GM21825 (cell line): ENCODE results near the gene LPP.
"Not testable (repeated sequence)": the region's sequence is repeated elsewhere in the genome, so short reads cannot be mapped to it uniquely, and the experiment has no call there.

ENCODE experiments used
- ATAC-seq: cut with Tn5 transposase; IDR thresholded peaks from one replicate; pipeline ENCODE4 v1.9.1; 2021; ENCODE audit warnings: mild to moderate bottlenecking, moderate library complexity; ENCODE audit not compliant: unreplicated experiment

The LPP gene

DNA sequence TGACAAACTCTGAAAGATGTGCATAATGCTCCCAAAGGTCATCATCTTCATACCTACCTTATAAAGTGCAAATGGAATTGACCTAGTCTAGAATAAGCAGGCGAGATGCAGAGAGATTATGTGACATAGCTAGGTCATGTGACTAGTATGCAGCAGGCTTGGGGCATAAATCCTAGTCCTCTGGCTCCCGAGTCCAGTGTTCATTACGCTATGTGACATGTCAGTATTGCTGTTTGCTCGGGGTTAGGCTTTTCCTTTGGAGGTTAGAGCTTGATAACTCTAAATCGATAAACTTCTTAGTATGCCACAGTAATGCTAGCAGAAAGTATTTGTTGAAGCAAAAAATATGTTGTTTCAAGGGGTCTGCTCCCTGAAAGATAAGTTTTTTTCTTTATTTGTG is 536.1 kb downstream of the LPP start:
- no peak for ATAC-seq

DNA sequence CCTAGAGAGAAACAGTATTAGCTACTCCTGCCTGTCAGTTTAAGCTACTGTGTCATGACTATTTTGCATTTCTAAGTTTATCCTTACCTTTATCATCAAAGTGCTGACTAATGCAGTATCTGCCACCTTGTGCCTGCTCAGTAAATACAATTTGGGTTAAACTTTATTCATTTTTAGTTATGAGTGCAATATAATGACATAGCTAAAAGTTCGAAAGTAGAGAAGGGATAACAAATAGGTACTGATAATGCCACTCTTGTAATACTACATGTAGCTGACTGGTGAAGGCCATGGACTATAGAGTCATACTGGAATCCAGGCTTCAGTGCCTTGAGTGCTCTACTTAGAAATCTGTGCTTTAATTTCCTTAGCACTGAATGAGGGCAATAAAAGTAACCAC is 537.0 kb downstream of the LPP start:
- no peak for ATAC-seq

DNA sequence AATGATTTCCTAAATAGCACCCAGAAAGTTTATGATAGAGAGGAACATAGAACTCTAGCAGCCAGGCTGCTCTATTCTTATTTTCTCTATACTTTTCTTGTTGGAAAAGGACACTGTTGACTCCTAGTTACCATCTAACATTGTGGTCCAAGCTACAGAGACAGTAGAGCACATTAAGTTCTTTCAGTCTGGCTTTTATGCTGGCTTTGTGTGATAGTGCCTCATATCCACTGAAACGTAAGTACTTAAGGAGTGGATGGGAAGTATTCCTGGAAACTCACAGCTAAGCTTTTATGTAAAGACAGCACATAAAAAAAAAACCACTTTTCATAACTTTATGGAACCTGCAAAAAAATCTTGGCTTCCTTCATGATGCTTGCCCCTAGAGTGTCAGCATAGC is 537.7 kb downstream of the LPP start:
- ATAC-seq = no peak

DNA sequence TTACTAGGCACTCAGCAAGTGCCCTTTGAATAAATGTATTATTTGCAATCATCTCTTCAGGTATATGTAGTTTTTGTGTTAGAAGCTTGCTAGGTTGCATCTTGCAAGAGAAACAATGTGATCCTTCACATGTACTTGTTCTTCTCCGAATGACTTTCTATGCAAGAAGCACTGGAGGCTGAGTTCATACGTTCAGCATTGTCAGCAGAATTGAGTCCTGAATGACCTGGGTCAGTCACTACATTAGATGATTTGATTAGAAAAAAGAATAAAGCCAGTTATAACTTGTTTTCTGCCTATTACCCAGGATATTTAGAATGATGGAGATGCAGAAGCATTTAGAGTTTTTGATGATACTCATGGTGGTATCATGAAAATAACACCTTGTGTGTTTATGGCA is 538.7 kb downstream of the LPP start:
- no peak for ATAC-seq

DNA sequence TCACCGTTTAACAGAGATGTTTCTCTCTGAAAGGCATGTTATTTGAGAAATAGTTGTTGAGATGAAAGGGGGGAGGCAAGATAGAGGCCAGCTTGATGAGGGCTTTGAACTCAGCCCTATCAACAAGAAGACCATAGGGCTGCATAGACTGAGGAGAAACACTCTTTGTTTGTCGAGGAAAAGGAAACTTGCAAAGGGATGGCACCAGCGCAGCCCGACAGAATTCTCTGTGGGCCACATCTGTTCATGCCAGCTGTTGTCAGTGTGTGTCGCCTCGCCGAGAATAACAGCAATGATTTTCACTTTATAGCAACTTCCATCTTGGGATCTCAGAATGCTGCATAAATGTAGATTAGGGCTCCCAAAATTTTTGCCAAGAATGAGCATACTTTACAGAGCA is 539.5 kb downstream of the LPP start:
- no peak for ATAC-seq

DNA sequence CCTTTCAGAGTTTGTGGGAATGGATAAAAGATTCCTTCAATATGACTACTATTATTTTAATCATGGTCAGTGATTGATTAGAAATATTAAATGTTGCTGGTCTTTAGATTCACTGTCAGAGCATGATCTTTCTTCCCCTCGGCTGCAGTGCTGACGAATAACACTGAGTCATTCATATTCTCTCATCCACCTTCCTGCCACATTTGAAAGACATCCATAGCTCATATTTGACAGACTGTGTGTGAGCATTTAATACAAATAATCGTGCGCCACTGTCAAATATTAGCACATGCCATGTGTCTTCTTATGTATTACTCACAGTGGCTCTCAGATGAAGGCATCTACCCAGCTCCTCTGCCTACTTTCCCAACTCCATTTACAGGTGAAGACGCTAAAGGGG is 541.3 kb downstream of the LPP start:
- no peak for ATAC-seq

DNA sequence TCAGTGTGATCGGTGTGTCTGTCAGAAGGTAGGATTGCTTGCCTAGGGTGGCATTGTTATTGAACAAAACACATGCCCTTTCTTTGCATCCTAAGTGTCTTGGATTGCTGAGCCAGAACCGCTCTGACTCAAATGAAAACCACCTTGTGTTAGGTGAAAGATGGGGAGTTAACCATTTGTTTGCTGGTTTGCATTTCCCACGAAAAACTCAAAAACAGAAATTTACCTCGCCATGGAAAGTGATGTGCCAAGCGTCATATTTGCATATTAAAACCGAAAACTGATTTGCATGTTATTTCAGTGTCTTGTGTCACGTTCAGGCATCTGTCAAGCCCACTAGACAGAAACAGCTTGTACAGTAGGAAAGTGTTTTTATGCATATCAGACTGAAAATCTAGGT is 543.2 kb downstream of the LPP start:
- peak; percentile 82 for ATAC-seq

DNA sequence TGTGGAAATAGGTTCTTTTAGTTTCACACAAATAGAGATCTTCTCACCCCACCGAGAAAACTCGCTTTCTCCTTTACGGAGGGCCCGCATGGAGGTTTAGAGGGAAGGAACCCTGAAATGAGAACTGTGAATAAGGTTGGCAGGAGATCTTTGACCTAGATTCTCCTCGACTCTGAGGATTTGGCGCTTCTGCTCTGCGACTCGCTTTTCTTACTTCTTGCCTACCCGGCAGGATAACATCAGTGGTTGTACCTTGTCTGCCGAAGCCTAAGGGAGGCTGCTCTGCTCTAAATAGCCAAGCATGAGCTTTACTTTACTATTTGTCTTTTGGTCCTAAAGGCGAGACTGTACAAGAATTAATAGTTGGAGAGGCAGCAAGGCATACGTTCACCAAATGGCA is 544.5 kb downstream of the LPP start:
- no peak for ATAC-seq

DNA sequence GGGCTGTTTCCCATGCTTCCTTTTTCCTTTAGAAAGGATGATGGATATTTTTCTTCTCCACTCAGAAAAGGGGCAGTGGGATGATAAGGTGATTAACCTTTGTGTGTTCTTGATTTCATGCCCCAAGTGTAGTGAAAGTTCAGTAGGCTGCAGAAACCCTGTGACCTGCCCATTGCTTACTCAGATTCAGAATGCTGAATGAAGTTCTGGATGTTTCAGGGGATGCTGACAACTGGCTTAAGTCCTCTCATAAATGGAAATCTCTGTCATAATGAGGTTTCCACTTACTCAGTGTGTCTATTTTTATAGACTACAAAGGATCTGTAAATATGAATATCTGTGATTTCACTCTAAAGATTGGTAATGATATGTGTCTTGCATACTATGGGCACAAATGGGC is 546.5 kb downstream of the LPP start:
- no peak for ATAC-seq

DNA sequence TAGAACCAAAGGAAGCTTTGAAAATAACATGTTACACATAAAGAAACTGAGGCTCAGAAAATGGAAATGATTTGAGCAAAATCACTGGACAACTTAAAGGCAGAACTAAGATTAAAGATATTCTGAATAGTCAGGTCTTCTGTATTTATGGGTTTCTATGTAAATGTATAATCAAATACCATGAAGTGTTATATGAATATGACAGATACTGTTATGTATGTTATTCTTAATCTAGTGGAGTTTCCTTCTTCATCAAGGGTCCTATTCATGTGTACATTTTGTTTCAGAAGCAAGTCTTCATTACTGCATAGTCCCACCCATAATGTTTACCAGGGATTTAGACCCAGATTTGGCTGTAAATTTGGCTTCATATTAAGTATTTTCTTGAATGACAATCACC is 547.0 kb downstream of the LPP start:
- no peak for ATAC-seq

DNA sequence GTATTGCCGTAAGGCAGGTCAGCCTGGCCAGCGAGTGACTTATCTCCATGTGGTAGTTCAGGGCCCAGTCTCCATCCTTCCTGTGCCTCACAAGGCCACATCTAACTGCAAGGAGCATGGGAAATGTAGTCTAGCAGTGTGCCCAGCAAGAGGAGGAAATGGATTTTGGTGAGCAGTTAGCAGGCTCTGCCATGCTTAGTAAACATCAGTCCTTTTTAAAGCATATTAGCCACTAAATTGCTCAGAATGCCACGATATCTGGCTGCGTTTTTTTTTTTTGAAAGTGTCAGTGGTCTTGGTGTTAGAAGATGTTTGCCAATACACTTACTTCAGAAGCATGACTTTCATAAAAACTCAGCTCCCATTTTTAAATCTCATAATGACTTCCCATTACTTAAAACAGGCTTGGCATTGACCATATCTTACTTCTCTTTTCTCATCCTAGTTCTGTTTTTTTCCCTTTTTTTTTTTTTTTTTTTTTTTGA is 547.6 kb downstream of the LPP start:
- ATAC-seq = no peak

DNA sequence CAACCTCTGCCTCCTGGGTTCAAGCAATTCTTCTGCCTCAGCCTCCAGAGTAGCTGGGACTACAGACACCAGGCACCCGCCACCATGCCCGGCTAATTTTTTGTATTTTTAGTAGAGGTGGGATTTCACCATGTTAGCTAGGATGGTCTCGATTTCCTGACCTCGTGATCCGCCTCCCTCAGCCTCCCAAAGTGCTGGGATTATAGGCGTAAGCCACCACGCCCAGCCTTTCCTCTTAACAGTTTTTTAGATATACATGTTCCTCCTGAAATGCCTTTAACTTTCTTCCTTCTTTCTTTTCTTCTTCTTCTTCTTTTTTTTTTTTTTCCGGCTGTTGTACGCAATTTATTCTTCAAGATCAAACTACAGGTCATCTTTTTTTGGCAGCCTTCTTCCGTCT is 548.1 kb downstream of the LPP start:
- ATAC-seq = not testable (repeated sequence)

DNA sequence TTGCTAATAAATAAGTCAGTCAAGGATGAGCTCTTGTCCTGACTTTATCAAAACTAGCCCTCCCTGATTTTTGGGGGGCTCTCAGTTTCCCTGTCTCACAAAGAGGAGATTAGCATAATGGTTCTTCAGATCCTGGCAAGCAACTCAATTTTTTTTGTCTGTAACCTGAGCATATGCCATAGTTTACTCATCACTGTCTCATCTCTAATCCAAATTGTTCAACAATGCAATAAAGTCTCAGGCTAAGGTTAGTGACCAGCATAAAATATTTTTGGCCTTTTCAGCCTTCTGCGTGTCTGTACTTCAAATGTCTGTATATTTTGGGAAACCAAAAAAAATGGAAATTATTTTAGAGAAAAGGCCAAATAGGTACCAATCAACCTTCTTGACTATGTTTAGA is 552.2 kb downstream of the LPP start:
- no peak for ATAC-seq

DNA sequence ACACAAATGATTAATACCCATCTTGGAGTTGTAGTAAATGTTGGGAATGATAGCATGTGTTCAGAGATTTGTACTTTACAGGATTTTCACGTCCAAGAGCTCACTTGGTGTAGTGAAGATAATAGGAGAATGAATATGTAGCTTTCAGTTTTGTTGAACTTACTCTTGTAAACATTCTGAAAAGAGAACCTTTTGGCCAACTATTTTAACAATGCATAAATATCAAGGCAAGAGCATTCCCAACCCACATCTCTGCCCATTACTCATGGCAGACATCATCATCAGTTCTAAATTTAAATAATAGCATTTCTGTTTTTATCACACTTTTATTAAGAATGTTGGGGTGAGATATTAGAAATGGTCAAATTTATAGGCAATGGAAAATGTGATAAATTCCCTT is 552.6 kb downstream of the LPP start:
- no peak for ATAC-seq

DNA sequence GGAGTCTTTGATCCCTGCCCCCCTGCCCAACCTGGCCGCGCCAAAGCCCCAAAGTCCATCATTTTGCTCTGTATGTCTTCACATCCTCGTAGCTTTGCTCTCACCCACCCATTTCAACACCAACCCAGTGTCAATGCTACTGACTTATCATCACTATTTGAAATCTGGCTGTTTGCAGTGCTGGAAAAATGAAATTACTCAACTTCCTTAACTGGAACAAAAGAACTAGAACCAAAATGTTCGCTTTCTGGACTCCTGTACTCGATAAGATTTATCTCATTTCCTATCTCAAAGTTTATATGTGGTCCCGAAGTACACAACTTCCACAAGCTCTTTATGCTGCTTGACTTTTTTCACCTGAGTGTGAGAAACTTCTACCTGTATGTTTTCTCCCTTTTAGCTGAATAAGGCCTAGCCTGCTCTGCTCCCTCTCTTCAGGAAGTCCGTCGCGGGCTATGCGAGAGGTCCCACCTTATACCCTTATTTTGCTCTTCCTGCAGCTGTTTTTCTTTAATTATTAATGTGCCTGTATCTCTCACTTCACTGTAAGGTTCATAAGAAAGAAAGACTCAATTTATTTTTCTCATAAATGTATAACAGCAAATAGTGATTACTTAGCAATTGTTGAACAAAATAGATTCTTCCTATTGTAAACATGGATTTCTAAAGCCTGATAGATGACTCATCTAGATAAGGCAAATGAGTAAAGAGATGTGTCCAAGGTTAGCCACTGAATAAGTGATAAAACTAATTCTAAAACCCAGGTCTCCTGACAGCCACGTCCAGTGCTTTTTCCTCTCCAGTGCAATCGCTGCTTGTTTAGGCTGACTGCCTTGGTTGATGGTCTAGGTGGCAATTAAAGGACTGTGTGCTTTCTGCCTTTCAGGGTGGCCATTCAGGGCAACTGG is 553.7 kb downstream of the LPP start:
- no peak for ATAC-seq

DNA sequence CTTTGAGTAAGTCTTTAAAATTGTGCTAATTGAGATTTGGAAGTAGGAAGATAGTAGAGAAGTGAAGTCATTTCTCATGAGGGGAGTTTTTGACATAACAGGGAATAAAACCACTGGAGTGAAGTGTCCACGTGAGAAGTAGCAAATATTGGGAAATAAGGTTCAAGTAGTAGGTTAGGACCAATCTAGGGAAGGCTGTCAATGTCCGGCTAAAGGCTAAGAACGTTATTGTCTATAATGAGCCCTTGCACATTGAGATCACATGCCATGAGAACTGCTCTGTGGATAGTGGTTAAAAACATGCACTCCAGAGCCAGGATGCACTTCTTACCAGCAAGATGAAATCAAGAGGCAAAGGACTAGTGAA is 557.9 kb downstream of the LPP start:
- ATAC-seq = no peak

DNA sequence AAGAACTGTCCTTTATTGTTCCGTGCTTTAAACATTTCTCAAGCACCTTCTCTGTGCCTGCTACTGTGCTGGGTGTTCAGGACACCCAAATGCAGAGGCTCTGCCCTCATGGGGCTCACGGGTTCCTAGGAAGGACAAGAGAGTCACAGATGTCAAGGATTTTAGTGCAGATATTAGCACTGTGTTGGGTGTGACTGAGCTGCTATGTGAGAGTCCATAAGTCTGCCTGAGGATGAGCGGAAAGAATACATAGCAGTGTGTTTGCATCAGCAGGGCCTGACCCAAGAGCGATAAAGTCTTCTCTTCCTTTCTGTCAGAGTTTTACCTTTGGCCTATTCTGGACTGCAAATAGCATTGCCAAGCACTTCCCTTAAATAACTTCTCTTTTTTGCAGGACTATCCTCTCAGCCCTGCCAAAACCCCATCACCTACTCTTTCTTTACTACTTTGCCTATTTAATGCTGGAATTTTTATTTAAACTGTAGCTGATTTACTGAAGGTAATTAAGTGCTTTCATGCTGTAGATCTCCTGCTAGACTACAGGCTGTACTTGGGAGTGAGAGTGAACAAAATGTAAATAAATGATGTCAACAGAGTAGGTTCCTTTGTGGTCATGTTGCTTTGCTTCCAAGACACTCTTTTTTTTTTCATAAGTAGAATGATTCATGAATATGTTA is 558.4 kb downstream of the LPP start:
- no peak for ATAC-seq

DNA sequence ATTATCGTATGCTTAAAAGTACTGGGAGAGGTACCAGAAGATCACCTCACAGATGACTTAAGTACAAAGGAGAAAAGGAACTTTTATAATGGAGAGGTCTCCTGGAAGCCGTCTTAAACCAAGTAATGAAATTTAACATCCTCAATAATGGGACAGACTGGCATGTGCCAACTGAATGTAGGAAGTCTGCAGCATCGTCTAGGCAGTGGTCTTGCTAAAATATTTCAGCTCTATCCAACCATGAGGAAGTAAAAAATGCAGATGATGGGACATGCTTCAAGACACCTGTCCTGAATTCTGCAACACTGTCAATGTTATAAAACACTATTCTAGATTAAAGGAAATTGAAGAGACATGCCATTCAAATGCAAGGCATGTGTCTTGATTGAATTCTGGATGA is 559.0 kb downstream of the LPP start:
- no peak for ATAC-seq

DNA sequence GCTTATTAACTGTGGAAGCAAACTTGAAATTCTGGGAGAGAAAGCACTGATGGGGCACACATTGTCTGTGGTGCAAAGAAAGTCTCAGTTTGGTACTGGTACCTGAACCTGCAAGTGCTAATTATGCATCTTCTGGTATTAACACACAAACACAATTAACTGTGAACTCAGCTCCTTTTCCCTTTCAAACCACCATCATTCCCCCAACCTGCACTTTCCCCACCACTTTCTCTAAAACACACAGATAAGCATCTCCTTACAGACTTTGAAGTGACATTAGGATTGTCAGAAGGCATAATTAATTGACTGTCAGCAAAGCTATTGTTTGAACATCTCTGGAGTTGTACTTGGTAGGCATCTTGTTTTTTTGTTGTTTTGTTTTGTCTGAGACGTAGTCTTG is 565.6 kb downstream of the LPP start:
- ATAC-seq = no peak

DNA sequence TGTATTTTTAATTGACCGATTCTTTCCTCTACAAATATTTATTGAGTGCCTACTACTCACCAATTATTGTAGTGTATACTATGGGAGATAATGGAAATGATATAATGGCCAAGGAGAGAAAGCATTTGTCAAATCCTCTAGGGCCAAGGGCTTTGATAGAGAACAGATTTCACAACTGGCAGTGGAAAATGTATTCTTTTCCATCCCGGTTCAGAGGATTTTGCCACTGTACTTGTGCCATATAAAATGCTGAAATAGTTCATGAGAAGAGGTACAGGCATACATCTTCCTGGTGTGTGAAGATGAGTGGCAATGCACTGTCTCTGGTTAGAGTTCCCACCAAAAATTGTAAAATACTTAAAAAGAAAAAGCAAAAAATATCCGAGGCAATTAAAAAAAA is 566.3 kb downstream of the LPP start:
- no peak for ATAC-seq

DNA sequence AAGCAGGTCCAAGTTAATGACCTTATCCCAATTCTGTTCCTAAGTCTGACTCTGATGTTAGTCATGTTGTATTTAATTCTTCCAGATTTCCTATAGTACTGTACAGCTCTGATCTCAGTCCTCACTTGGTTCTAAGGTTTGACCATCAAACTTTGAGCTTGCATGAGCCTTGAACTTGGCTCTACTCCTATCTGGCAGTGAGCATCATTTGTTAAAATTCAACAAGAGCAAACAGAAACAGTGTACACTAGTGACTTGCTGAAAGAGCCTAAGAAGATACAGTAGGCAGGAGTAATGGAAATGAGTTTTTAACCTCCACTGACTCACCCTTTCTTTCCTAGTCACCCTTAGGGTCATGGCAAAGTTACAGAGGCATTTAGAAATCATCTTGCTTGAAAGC is 566.7 kb downstream of the LPP start:
- no peak for ATAC-seq

DNA sequence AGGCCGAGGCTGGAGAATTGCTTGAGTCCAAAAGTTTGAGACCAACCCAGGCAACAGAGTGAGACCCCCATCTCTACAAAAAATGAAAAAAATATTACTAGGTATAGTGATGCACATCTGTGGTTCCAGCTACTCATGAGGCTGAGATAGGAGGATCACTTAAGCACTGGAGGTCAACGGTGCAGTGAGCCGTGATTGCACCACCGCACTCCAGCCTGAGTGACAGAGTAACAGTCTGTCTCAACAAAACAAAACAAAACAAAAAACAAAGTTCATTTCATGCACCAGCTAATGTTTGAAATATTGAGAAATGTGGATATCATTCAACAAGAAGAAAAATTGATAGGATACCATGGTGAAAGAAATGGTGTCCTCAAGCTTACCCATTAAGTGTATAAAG is 567.4 kb downstream of the LPP start:
- ATAC-seq = no peak
